Measurements from ENCODE around the gene PIP. TPM values are rescaled to one million over a fixed set of nuclear protein-coding genes. Genes with fewer than 3 reads are reported as not detected.
"Not testable (repeated sequence)": the region's sequence is repeated elsewhere in the genome, so short reads cannot be mapped to it uniquely, and the experiment has no call there.

The PIP gene
- total and polyA plus RNA-seq, 9 donors, result not detected

GRCh38 chr7:143123326-143123725 is 8.6 kb upstream of the PIP start:
- H3K4me3 ChIP-seq (ENCODE audit: low read length); DNase-seq; H3K9me3 ChIP-seq (replicated peaks; ENCODE audit: control insufficient read depth, low read depth, low read length); H3K36me3 ChIP-seq (ENCODE audit: control insufficient read depth, insufficient read depth, low read length); H3K4me1 ChIP-seq (ENCODE audit: control insufficient read depth, insufficient read depth, low read length); H3K27me3 ChIP-seq (ENCODE audit: control insufficient read depth, insufficient read depth, low read length); H3K27ac ChIP-seq (ENCODE audit: low read length): not testable (repeated sequence)
- WGBS (ENCODE audit: insufficient coverage), result 93% methylated on average over 4 of the region's 9 CpGs

- Histone ChIP-seq H3K4me1 (ENCODE audit: control insufficient read depth, insufficient read depth, low read length) (no peaks in the 10 kb centered on the region), H3K27ac (ENCODE audit: low read length) (no peak overlapping the region), H3K36me3 (ENCODE audit: control insufficient read depth, insufficient read depth, low read length) (no peaks in the 10 kb centered on the region), H3K4me3 (ENCODE audit: low read length) (no peak overlapping the region), H3K9me3 (replicated peaks; ENCODE audit: control insufficient read depth, low read depth, low read length) (no peaks in the 10 kb centered on the region), H3K27me3 (ENCODE audit: control insufficient read depth, insufficient read depth, low read length) (no peaks in the 10 kb centered on the region)
- peak; percentile 20 for DNase-seq
- WGBS (ENCODE audit: insufficient coverage), result no CpG with 5 or more reads among the region's 1 CpG
Measured at GRCh38 chr7:143126146-143126545, 5.7 kb upstream of the PIP start.

- Histone ChIP-seq H3K27ac (ENCODE audit: low read length) (no peak overlapping the region), H3K36me3 (ENCODE audit: control insufficient read depth, insufficient read depth, low read length) (no peaks in the 10 kb centered on the region), H3K9me3 (replicated peaks; ENCODE audit: control insufficient read depth, low read depth, low read length) (no peaks in the 10 kb centered on the region), H3K4me1 (ENCODE audit: control insufficient read depth, insufficient read depth, low read length) (no peaks in the 10 kb centered on the region), H3K4me3 (ENCODE audit: low read length) (no peak overlapping the region), H3K27me3 (ENCODE audit: control insufficient read depth, insufficient read depth, low read length) (no peaks in the 10 kb centered on the region)
- WGBS (ENCODE audit: insufficient coverage), result 68% methylated on average over 2 of the region's 3 CpGs
- DNase-seq, result no peak
Measured at GRCh38 chr7:143129051-143129450, 2.8 kb upstream of the PIP start.

- Histone ChIP-seq H3K9me3 (replicated peaks; ENCODE audit: control insufficient read depth, low read depth, low read length) (no peaks in the 10 kb centered on the region), H3K4me1 (ENCODE audit: control insufficient read depth, insufficient read depth, low read length) (no peaks in the 10 kb centered on the region), H3K27ac (ENCODE audit: low read length) (no peak overlapping the region), H3K36me3 (ENCODE audit: control insufficient read depth, insufficient read depth, low read length) (no peaks in the 10 kb centered on the region), H3K27me3 (ENCODE audit: control insufficient read depth, insufficient read depth, low read length) (no peaks in the 10 kb centered on the region), H3K4me3 (ENCODE audit: low read length) (no peak overlapping the region)
- no peak for DNase-seq
Measured at GRCh38 chr7:143129477-143129876, 2.4 kb upstream of the PIP start.

- no peak for DNase-seq
- Histone ChIP-seq H3K4me3 (ENCODE audit: low read length) (no peak overlapping the region), H3K36me3 (ENCODE audit: control insufficient read depth, insufficient read depth, low read length) (no peaks in the 10 kb centered on the region), H3K27me3 (ENCODE audit: control insufficient read depth, insufficient read depth, low read length) (no peaks in the 10 kb centered on the region), H3K9me3 (replicated peaks; ENCODE audit: control insufficient read depth, low read depth, low read length) (no peaks in the 10 kb centered on the region), H3K27ac (ENCODE audit: low read length) (no peak overlapping the region), H3K4me1 (ENCODE audit: control insufficient read depth, insufficient read depth, low read length) (no peaks in the 10 kb centered on the region)
Measured at GRCh38 chr7:143130541-143130940, 1.3 kb upstream of the PIP start.

- no peaks in the 10 kb centered on the region for H3K4me1 ChIP-seq (ENCODE audit: control insufficient read depth, insufficient read depth, low read length)
- peak; percentile 10 for DNase-seq
- H3K4me3 ChIP-seq (ENCODE audit: low read length), result no peak overlapping the region
- H3K36me3 ChIP-seq (ENCODE audit: control insufficient read depth, insufficient read depth, low read length), result no peaks in the 10 kb centered on the region
- H3K9me3 ChIP-seq (replicated peaks; ENCODE audit: control insufficient read depth, low read depth, low read length), result peaks cover 2% of the 10 kb centered on the region
- no peak overlapping the region for H3K27ac ChIP-seq (ENCODE audit: low read length)
- no peaks in the 10 kb centered on the region for H3K27me3 ChIP-seq (ENCODE audit: control insufficient read depth, insufficient read depth, low read length)
Measured at GRCh38 chr7:143147070-143147469, 15.2 kb downstream of the PIP start.

GRCh38 chr7:143148050-143148449 is 16.2 kb downstream of the PIP start:
- Histone ChIP-seq H3K36me3 (ENCODE audit: control insufficient read depth, insufficient read depth, low read length) (no peaks in the 10 kb centered on the region), H3K27ac (ENCODE audit: low read length) (no peak overlapping the region), H3K4me3 (ENCODE audit: low read length) (no peak overlapping the region), H3K4me1 (ENCODE audit: control insufficient read depth, insufficient read depth, low read length) (no peaks in the 10 kb centered on the region), H3K9me3 (replicated peaks; ENCODE audit: control insufficient read depth, low read depth, low read length) (peaks cover 2% of the 10 kb centered on the region), H3K27me3 (ENCODE audit: control insufficient read depth, insufficient read depth, low read length) (no peaks in the 10 kb centered on the region)
- WGBS (ENCODE audit: insufficient coverage), result 58% methylated on average over 4 of the region's 4 CpGs
- DNase-seq, result no peak

GRCh38 chr7:143148651-143149050 is 16.8 kb downstream of the PIP start:
- H3K27ac ChIP-seq (ENCODE audit: low read length), result no peak overlapping the region
- no peaks in the 10 kb centered on the region for H3K4me1 ChIP-seq (ENCODE audit: control insufficient read depth, insufficient read depth, low read length)
- H3K36me3 ChIP-seq (ENCODE audit: control insufficient read depth, insufficient read depth, low read length), result no peaks in the 10 kb centered on the region
- peaks cover 2% of the 10 kb centered on the region for H3K9me3 ChIP-seq (replicated peaks; ENCODE audit: control insufficient read depth, low read depth, low read length)
- H3K4me3 ChIP-seq (ENCODE audit: low read length), result no peak overlapping the region
- H3K27me3 ChIP-seq (ENCODE audit: control insufficient read depth, insufficient read depth, low read length), result no peaks in the 10 kb centered on the region
- DNase-seq, result no peak

- 100% methylated on average over 1 of the region's 6 CpGs for WGBS (ENCODE audit: insufficient coverage)
- DNase-seq, result not testable (repeated sequence)
Measured at GRCh38 chr7:143150696-143151095, 18.8 kb downstream of the PIP start.

GRCh38 chr7:143158617-143159016 is 26.7 kb downstream of the PIP start:
- not testable (repeated sequence) for H3K4me1 ChIP-seq (ENCODE audit: control insufficient read depth, insufficient read depth, low read length); H3K36me3 ChIP-seq (ENCODE audit: control insufficient read depth, insufficient read depth, low read length); H3K27ac ChIP-seq (ENCODE audit: low read length); H3K4me3 ChIP-seq (ENCODE audit: low read length); DNase-seq; H3K27me3 ChIP-seq (ENCODE audit: control insufficient read depth, insufficient read depth, low read length); H3K9me3 ChIP-seq (replicated peaks; ENCODE audit: control insufficient read depth, low read depth, low read length)
- no CpG with 5 or more reads among the region's 3 CpGs for WGBS (ENCODE audit: insufficient coverage)

More at GRCh38 chr7:143150696-143151095, 18.8 kb downstream of the PIP start:
- not testable (repeated sequence) for H3K4me1 ChIP-seq (ENCODE audit: control insufficient read depth, insufficient read depth, low read length); H3K27ac ChIP-seq (ENCODE audit: low read length); H3K9me3 ChIP-seq (replicated peaks; ENCODE audit: control insufficient read depth, low read depth, low read length); H3K36me3 ChIP-seq (ENCODE audit: control insufficient read depth, insufficient read depth, low read length); H3K4me3 ChIP-seq (ENCODE audit: low read length); H3K27me3 ChIP-seq (ENCODE audit: control insufficient read depth, insufficient read depth, low read length)

- Histone ChIP-seq H3K36me3 (ENCODE audit: control insufficient read depth, insufficient read depth, low read length) (no peaks in the 10 kb centered on the region), H3K27ac (ENCODE audit: low read length) (no peak overlapping the region), H3K4me1 (ENCODE audit: control insufficient read depth, insufficient read depth, low read length) (no peaks in the 10 kb centered on the region), H3K9me3 (replicated peaks; ENCODE audit: control insufficient read depth, low read depth, low read length) (no peaks in the 10 kb centered on the region), H3K27me3 (ENCODE audit: control insufficient read depth, insufficient read depth, low read length) (no peaks in the 10 kb centered on the region), H3K4me3 (ENCODE audit: low read length) (no peak overlapping the region)
- no peak for DNase-seq
Measured at GRCh38 chr7:143171697-143172096, 39.8 kb downstream of the PIP start.

Data from muscle of leg (tissue), 11 donors.